COR-L47 (cell line): ENCODE results near the gene PLXDC1.
A peak's percentile ranks its signal among the peaks of the same experiment; 100 is the strongest.

ENCODE experiments used
- DNase-seq: peaks from one replicate; lab custom pipeline; 2025; lab: John Stamatoyannopoulos, UW

Gene PLXDC1

GRCh38 chr17:39151150-39151942 lies at the start of gene PLXDC1:
Gene PLXDC1, minus strand, starts transcription at chr17:39151637. Its CDS starts 200 bp downstream, at chr17:39151437.
- DNase-seq: no peak

- no peak for DNase-seq
Measured at GRCh38 chr17:39200957-39201510, 49.6 kb upstream of the PLXDC1 start.

- peak; percentile 79 for DNase-seq
Measured at GRCh38 chr17:39200070-39200879, 48.8 kb upstream of the PLXDC1 start, which contains the start of gene RPL19. Gene RPL19, plus strand, starts transcription at chr17:39200283. Its CDS starts 62 bp downstream, at chr17:39200345.

- DNase-seq: peak; percentile 91
Measured at GRCh38 chr17:39199820-39200069, 48.3 kb upstream of the PLXDC1 start.

- DNase-seq: no peak
Measured at GRCh38 chr17:39198186-39198566, 46.7 kb upstream of the PLXDC1 start.

GRCh38 chr17:39197380-39198185 lies 46.1 kb upstream of the PLXDC1 start, which contains the start of gene CACNB1:
Gene CACNB1, minus strand, starts transcription at chr17:39197669. Its CDS starts 174 bp downstream, at chr17:39197495.
- DNase-seq: peak; percentile 79

GRCh38 chr17:39196808-39197291 lies 45.4 kb upstream of the PLXDC1 start:
- DNase-seq: peak; percentile 30

GRCh38 chr17:39196241-39196807 lies 44.9 kb upstream of the PLXDC1 start:
- no peak for DNase-seq

GRCh38 chr17:39195568-39196160 lies 44.2 kb upstream of the PLXDC1 start:
- no peak for DNase-seq

GRCh38 chr17:39194985-39195524 lies 43.6 kb upstream of the PLXDC1 start:
- DNase-seq: no peak

- no peak for DNase-seq
Measured at GRCh38 chr17:39194089-39194984, 42.9 kb upstream of the PLXDC1 start.

GRCh38 chr17:39193346-39193745 lies 41.9 kb upstream of the PLXDC1 start:
- DNase-seq: no peak

GRCh38 chr17:39192901-39193300 lies 41.5 kb upstream of the PLXDC1 start:
- no peak for DNase-seq

GRCh38 chr17:39191750-39192510 lies 40.5 kb upstream of the PLXDC1 start:
- DNase-seq: no peak

- DNase-seq: no peak
Measured at GRCh38 chr17:39187152-39187830, 35.9 kb upstream of the PLXDC1 start.

- no peak for DNase-seq
Measured at GRCh38 chr17:39186481-39187002, 35.1 kb upstream of the PLXDC1 start.

- DNase-seq: no peak
Measured at GRCh38 chr17:39183720-39184119, 32.3 kb upstream of the PLXDC1 start.

GRCh38 chr17:39183045-39183444 lies 31.6 kb upstream of the PLXDC1 start:
- DNase-seq: no peak
